Measurements from ENCODE around the gene VANGL2. TPM values are rescaled to one million over a fixed set of nuclear protein-coding genes. Genes with fewer than 3 reads are reported as not detected.

Gene VANGL2
- total RNA-seq, 1 donor from 2014 or later = 17.7 TPM

DNA sequence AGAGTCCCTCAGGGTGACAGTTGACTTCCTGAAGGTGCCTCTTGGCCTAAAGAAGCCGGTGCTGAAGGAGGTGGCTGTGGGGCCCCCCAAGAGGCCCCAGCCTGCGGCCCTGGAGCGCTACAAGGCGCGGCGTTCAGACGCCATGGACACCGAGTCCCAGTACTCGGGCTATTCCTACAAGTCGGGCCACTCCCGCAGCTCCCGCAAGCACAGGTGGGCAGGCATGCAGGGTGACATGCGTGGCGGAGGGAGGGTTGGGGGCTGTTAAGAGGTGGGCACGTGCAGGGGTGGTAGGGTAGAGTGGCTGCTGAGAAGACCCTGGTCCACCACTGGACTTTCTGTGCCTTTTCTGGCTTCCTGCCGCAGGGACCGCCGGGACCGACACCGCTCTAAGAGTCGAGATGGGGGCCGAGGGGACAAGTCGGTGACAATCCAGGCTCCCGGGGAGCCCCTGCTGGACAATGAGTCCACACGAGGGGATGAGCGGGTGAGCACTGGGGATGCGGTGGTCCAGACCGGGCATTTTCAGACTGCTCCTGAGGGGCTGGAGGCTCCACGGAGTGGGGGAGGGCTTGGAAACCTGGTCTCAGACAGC lies 15.4 kb downstream of the VANGL2 start:
- no peaks in the 10 kb centered on the region for H3K27me3 Mint-ChIP-seq (ENCODE audit: unreplicated experiment)
- no peak for DNase-seq (ENCODE audit: extremely low spot score, unreplicated experiment)
- no peaks in the 10 kb centered on the region for H3K9me3 Mint-ChIP-seq (ENCODE audit: unreplicated experiment)
- H3K4me3 Mint-ChIP-seq (ENCODE audit: unreplicated experiment) = no peak overlapping the region
- no peak overlapping the region for H3K27ac Mint-ChIP-seq (ENCODE audit: unreplicated experiment)
- peaks cover 6% of the 10 kb centered on the region for H3K4me1 Mint-ChIP-seq (ENCODE audit: unreplicated experiment)
- TF ChIP-seq, protein P1, sequence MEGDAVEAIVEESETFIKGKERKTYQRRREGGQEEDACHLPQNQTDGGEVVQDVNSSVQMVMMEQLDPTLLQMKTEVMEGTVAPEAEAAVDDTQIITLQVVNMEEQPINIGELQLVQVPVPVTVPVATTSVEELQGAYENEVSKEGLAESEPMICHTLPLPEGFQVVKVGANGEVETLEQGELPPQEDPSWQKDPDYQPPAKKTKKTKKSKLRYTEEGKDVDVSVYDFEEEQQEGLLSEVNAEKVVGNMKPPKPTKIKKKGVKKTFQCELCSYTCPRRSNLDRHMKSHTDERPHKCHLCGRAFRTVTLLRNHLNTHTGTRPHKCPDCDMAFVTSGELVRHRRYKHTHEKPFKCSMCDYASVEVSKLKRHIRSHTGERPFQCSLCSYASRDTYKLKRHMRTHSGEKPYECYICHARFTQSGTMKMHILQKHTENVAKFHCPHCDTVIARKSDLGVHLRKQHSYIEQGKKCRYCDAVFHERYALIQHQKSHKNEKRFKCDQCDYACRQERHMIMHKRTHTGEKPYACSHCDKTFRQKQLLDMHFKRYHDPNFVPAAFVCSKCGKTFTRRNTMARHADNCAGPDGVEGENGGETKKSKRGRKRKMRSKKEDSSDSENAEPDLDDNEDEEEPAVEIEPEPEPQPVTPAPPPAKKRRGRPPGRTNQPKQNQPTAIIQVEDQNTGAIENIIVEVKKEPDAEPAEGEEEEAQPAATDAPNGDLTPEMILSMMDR (IDR thresholded peaks at IDR 0.05) = no peak
- peaks cover 11% of the 10 kb centered on the region for H3K36me3 Mint-ChIP-seq (ENCODE audit: unreplicated experiment)

DNA sequence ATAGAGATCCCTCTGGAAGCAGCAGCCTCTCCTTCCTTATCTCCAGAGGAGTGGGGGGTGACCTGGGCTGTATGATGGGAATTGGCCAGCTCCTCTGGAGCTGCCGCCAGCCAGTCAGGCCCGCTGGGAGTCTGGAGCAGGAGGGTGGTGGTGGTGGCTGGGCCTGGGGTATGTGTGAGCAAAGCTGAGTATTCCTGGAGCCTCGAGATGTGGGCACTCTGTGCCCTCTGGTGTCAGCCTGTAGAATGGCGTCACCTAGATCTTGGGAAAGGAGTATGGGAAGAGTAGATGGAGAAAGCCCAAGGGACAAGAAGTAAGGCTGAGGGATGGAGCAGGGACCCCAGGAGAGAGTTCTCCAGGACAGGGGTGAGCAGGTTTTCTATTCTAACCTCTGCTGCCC lies 16.0 kb downstream of the VANGL2 start:
- H3K4me1 Mint-ChIP-seq (ENCODE audit: unreplicated experiment) = peaks cover 1% of the 10 kb centered on the region
- DNase-seq (ENCODE audit: extremely low spot score, unreplicated experiment) = no peak
- TF ChIP-seq, protein P1 (IDR thresholded peaks at IDR 0.05) = peak; percentile 54
- peaks cover 13% of the 10 kb centered on the region for H3K36me3 Mint-ChIP-seq (ENCODE audit: unreplicated experiment)
- H3K27ac Mint-ChIP-seq (ENCODE audit: unreplicated experiment) = no peak overlapping the region
- no peaks in the 10 kb centered on the region for H3K27me3 Mint-ChIP-seq (ENCODE audit: unreplicated experiment)
- no peaks in the 10 kb centered on the region for H3K9me3 Mint-ChIP-seq (ENCODE audit: unreplicated experiment)
- no peak overlapping the region for H3K4me3 Mint-ChIP-seq (ENCODE audit: unreplicated experiment)

DNA sequence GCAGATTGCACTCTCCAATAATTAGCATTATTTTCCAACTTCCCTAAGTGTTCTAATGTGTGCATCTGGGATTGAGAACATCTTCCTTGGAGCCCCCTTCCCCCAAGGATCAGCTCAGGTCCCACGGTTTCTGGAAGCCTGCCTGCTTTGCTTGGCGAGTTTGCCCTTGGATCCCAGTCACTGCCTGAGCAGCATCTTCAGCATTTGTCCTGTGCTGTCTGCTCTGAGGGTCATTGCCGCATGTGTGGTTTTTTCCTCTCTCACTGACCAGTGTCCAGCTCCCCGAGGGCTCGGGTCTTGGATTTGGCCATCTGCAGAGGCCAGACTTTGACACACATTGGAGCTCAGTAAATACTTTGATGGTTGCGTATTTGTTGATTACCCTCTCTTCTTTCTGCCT lies 18.1 kb downstream of the VANGL2 start:
- no peaks in the 10 kb centered on the region for H3K9me3 Mint-ChIP-seq (ENCODE audit: unreplicated experiment)
- H3K4me1 Mint-ChIP-seq (ENCODE audit: unreplicated experiment) = no peaks in the 10 kb centered on the region
- H3K36me3 Mint-ChIP-seq (ENCODE audit: unreplicated experiment) = peaks cover 19% of the 10 kb centered on the region
- TF ChIP-seq, protein P1 (IDR thresholded peaks at IDR 0.05) = no peak
- no peak overlapping the region for H3K4me3 Mint-ChIP-seq (ENCODE audit: unreplicated experiment)
- DNase-seq (ENCODE audit: extremely low spot score, unreplicated experiment) = no peak
- no peaks in the 10 kb centered on the region for H3K27me3 Mint-ChIP-seq (ENCODE audit: unreplicated experiment)
- H3K27ac Mint-ChIP-seq (ENCODE audit: unreplicated experiment) = no peak overlapping the region

DNA sequence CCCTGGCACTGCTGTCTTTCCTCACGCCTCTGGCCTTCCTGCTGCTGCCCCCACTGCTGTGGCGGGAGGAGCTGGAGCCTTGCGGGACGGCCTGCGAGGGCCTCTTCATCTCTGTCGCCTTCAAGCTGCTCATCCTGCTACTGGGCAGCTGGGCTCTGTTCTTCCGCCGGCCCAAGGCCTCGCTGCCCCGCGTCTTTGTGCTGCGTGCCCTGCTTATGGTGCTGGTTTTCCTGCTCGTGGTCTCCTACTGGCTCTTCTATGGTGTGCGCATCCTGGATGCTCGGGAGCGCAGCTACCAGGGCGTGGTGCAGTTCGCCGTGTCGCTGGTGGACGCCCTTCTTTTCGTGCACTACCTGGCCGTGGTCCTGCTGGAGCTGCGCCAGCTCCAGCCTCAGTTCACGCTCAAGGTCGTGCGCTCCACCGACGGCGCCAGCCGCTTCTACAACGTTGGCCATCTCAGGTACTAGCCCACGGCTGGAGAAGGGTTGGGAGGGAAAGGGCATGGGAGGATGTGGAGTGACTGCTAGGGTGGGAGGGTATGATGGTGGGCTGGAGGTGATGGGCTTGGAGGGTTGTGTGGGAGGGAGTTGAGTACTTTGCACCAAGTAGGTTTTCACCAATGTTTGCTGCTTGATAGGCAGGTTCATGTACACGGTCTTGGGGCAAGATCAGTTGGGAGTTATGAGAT lies 18.9 kb downstream of the VANGL2 start:
- H3K27ac Mint-ChIP-seq (ENCODE audit: unreplicated experiment) = no peak overlapping the region
- DNase-seq (ENCODE audit: extremely low spot score, unreplicated experiment) = peak; percentile 21
- peaks cover 21% of the 10 kb centered on the region for H3K36me3 Mint-ChIP-seq (ENCODE audit: unreplicated experiment)
- TF ChIP-seq, protein P1 (IDR thresholded peaks at IDR 0.05) = no peak
- no peaks in the 10 kb centered on the region for H3K9me3 Mint-ChIP-seq (ENCODE audit: unreplicated experiment)
- H3K4me3 Mint-ChIP-seq (ENCODE audit: unreplicated experiment) = no peak overlapping the region
- no peaks in the 10 kb centered on the region for H3K4me1 Mint-ChIP-seq (ENCODE audit: unreplicated experiment)
- no peaks in the 10 kb centered on the region for H3K27me3 Mint-ChIP-seq (ENCODE audit: unreplicated experiment)

DNA sequence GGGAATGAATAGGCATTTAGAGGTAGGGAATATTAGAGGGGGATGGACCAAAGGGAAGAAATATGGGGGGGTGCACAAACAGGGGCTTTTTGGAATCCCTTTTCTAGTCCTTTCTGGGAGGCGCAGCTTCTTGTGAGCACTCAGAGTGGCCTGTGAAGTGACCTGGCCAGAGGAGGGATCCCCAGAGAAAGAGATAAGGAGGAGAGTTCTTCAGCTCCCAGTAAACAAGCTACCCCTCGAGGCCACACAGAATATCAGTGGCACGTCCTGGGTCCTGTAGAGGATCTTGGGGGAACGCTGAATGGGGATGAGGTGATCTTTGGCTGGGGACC lies 19.4 kb downstream of the VANGL2 start:
- no peak overlapping the region for H3K27ac Mint-ChIP-seq (ENCODE audit: unreplicated experiment)
- H3K4me3 Mint-ChIP-seq (ENCODE audit: unreplicated experiment) = no peak overlapping the region
- H3K9me3 Mint-ChIP-seq (ENCODE audit: unreplicated experiment) = no peaks in the 10 kb centered on the region
- H3K36me3 Mint-ChIP-seq (ENCODE audit: unreplicated experiment) = peaks cover 26% of the 10 kb centered on the region
- TF ChIP-seq, protein P1 (IDR thresholded peaks at IDR 0.05) = no peak
- H3K27me3 Mint-ChIP-seq (ENCODE audit: unreplicated experiment) = no peaks in the 10 kb centered on the region
- no peaks in the 10 kb centered on the region for H3K4me1 Mint-ChIP-seq (ENCODE audit: unreplicated experiment)
- peak; percentile 13 for DNase-seq (ENCODE audit: extremely low spot score, unreplicated experiment)

All from osteocyte (in vitro differentiated cells).